ENCODE data around the gene NIT2. TPM values are rescaled to one million over a fixed set of nuclear protein-coding genes. Genes with fewer than 3 reads are reported as not detected.

The NIT2 gene
- total and polyA plus RNA-seq, 2 of the 4 experiments (the other 2 are of a cell fraction), result 12.4 to 27.1 TPM

- DNase-seq, result peak; percentile 56
- Histone ChIP-seq H4K5ac (ENCODE audit: low read depth, low read length) (peak overlapping the region; percentile 49; the same call in 1 of the 2 replicates), H2BK120ac (ENCODE audit: low read depth, low read length) (peak overlapping the region; percentile 35; the same call in 1 of the 2 replicates), H3K4me1 (ENCODE audit: control insufficient read depth, insufficient read depth, low read length) (no peaks in the 10 kb centered on the region), H3K27me3 (ENCODE audit: control insufficient read depth, insufficient read depth, low read length) (no peaks in the 10 kb centered on the region), H3K9me1 (ENCODE audit: insufficient read depth, low read length) (no peaks in the 10 kb centered on the region), H4K91ac (ENCODE audit: insufficient read depth, low read depth, low read length) (no peak overlapping the region), H3K36me3 (ENCODE audit: control insufficient read depth, insufficient read depth, low read length) (no peaks in the 10 kb centered on the region), H3K9me3 (ENCODE audit: control insufficient read depth, insufficient read depth, low read length) (no peaks in the 10 kb centered on the region), H3K23ac (ENCODE audit: low read depth, low read length) (peak overlapping the region; percentile 100; the same call in 1 of the 2 replicates), H2BK20ac (ENCODE audit: low read depth, low read length) (no peak overlapping the region), H3K4me3 (ENCODE audit: insufficient read depth, low read depth, low read length) (peak overlapping the region; percentile 60), H2BK5ac (ENCODE audit: low read depth, low read length, poor library complexity, severe bottlenecking) (peak overlapping the region; percentile 95), H3K4ac (ENCODE audit: low read depth, low read length) (no peak overlapping the region; the same call in 1 of the 2 replicates), H2AFZ (replicated peaks; ENCODE audit: low read length, poor library complexity) (no peak overlapping the region), H2BK15ac (ENCODE audit: low read depth, low read length) (no peak overlapping the region), H3K79me1 (ENCODE audit: low read depth in 1 of 2, low read length in 2 of 2) (peaks cover 0 to 32% of the 10 kb centered on the region in 2 experiments; a peak in 2 of 4 replicates), H3K4me2 (ENCODE audit: low read depth, low read length) (peak overlapping the region; percentile 98), H3K27ac (ENCODE audit: insufficient read depth, low read length) (peak overlapping the region; percentile 12; the same call in 1 of the 2 replicates), H2AK5ac (ENCODE audit: low read depth, low read length) (no peak overlapping the region), H2AK9ac (replicated peaks; ENCODE audit: low read depth, low read length, poor library complexity) (no peak overlapping the region), H4K8ac (ENCODE audit: low read depth in 2 of 2, low read length in 2 of 2) (peak overlapping the region in 1 of 2 experiments; percentile 46; a peak in 2 of 4 replicates), H3K14ac (replicated peaks; ENCODE audit: low read depth, low read length) (peak overlapping the region; percentile 93), H4K20me1 (ENCODE audit: insufficient read depth, low read length) (peaks cover 15% of the 10 kb centered on the region; the same call in 1 of the 2 replicates), H3K18ac (ENCODE audit: low read depth, low read length) (no peak overlapping the region), H3K56ac (ENCODE audit: extremely low read depth, insufficient read depth, low read length) (peak overlapping the region; percentile 45; the same call in 1 of the 2 replicates), H3K9ac (ENCODE audit: low read depth, low read length) (peak overlapping the region; percentile 99; the same call in 1 of the 2 replicates)
- WGBS, 2 experiments (ENCODE audit: extremely low coverage in 2 of 2, insufficient read length in 1 of 2), result no CpG with 5 or more reads among the region's 2 CpGs
- in situ Hi-C loops (cut with MboI; ENCODE audit: low sequenced_read_pairs) (no loop called here), dilution Hi-C loops (cut with HindIII; ENCODE audit: low sequenced_read_pairs, unreplicated experiment) (no loop called here), intact Hi-C loops (cut with micrococcal nuclease) (loop anchor here (5.0 kb wide), 1 partner anchor 90 kb away; the partner anchor contains the start of gene TMEM45A)
- ChIA-PET CTCF (interaction anchor here (0.6 to 1.0 kb wide), 2 partner anchors 18 to 387 kb away, joined by 3 read pairs; no protein-coding TSS in a partner anchor), POLR2A (ENCODE audit: unreplicated experiment) (interaction anchor here (0.6 to 1.6 kb wide), 3 partner anchors 16 to 61 kb away, joined by 3 to 6 read pairs (median 5); no protein-coding TSS in a partner anchor)
- TF ChIP-seq CHD1 (IDR thresholded peaks at IDR 0.05; ENCODE audit: low read depth, low read length) (no peak), MAZ (IDR thresholded peaks at IDR 0.05; ENCODE audit: borderline replicate concordance, low read depth, low read length) (no peak), RCOR1 (IDR thresholded peaks at IDR 0.05; ENCODE audit: insufficient replicate concordance, low read length) (no peak), BHLHE40 (IDR thresholded peaks at IDR 0.05; ENCODE audit: low read depth, low read length) (no peak), SMC3 (IDR thresholded peaks at IDR 0.05; ENCODE audit: low read depth, low read length) (no peak), RAD21 (IDR thresholded peaks at IDR 0.05; ENCODE audit: low read length) (no peak), POLR2A (IDR thresholded peaks at IDR 0.05; ENCODE audit: low read depth, low read length) (no peak), CEBPB (IDR thresholded peaks at IDR 0.05; ENCODE audit: low read depth, low read length) (no peak), FOS (IDR thresholded peaks at IDR 0.05; ENCODE audit: low read depth, low read length) (no peak), MAFK (IDR thresholded peaks at IDR 0.05; ENCODE audit: low read depth, low read length) (no peak), USF2 (IDR thresholded peaks at IDR 0.05; ENCODE audit: low read depth, low read length) (no peak), RFX5 (IDR thresholded peaks at IDR 0.05; ENCODE audit: low read depth, low read length) (no peak), ELK1 (IDR thresholded peaks at IDR 0.05; ENCODE audit: borderline replicate concordance, low read depth, low read length) (no peak), CTCF (conservative IDR thresholded peaks at IDR 0.05; ENCODE audit: low read depth, low read length) (no peak)
- ATAC-seq (ENCODE audit: low read depth), result no peak
- no TSS peak for BruUV-seq (replicated peaks)
Measured at GRCh38 chr3:100402256-100402655, 67.7 kb downstream of the NIT2 start.
